PFSK-1 (cell line): ENCODE results near the gene C3orf52. TPM values are rescaled to one million over a fixed set of nuclear protein-coding genes. Genes with fewer than 3 reads are reported as not detected.

Source experiments
- FOXP2 ChIP-seq: optimal IDR thresholded peaks from 2 replicates; pipeline ENCODE3; 2011; ENCODE audit warnings: borderline replicate concordance, control low read depth, inconsistent platforms; ENCODE audit not compliant: insufficient read depth; ENCODE audit errors: extremely low read length, extremely low read depth
- POLR2AphosphoS5 ChIP-seq: IDR thresholded peaks from 2 replicates; pipeline ENCODE4 v1.6.1; 2012; ENCODE audit warnings: low read depth, mild to moderate bottlenecking, control low read depth, low read length, moderate library complexity
- REST ChIP-seq, 2 experiments: IDR thresholded peaks; 2 replicates each; pipeline versions ENCODE4 v1.6.1 to v1.8.0; 2011 to 2012; ENCODE audit warnings: low read depth in 2 of 2, low read length in 2 of 2, control low read depth in 1 of 2, inconsistent platforms in 1 of 2, mild to moderate bottlenecking in 1 of 2, moderate library complexity in 1 of 2; ENCODE audit not compliant: insufficient read depth in 1 of 2
- SIN3A ChIP-seq: IDR thresholded peaks from 2 replicates; pipeline ENCODE4 v1.6.1; 2012; ENCODE audit warnings: mild to moderate bottlenecking, low read length, moderate library complexity, borderline replicate concordance; ENCODE audit not compliant: insufficient read depth
- TAF1 ChIP-seq: IDR thresholded peaks from 2 replicates; pipeline ENCODE4 v1.6.1; 2012; ENCODE audit warnings: low read length, control low read depth, borderline replicate concordance; ENCODE audit not compliant: insufficient read depth
- polyA plus RNA-seq: library from polyadenylated mRNA; unstranded; fragments of >200 nt; gene quantifications from one replicate; pipeline ENCODE4 v1.2.1, GENCODE V29; 2012; ENCODE audit warnings: low read depth, missing spikeins; ENCODE audit not compliant: insufficient read length

Gene C3orf52
- polyA plus RNA-seq, result not detected

GRCh38 chr3:112086076-112086854, at the start of gene C3orf52:
C3orf52 (plus strand) TSS chr3:112086389; CDS start chr3:112086408, 19 bp downstream.
- TF ChIP-seq POLR2AphosphoS5 (no peak), REST (IDR thresholded peaks at IDR 0.05; ENCODE audit: insufficient read depth in 1 of 2, low read depth in 2 of 2, low read length in 2 of 2) (no peak), FOXP2 (no peak), SIN3A (no peak), TAF1 (no peak)

GRCh38 chr3:112038863-112039262, 47.3 kb upstream of the C3orf52 start:
- TF ChIP-seq REST (IDR thresholded peaks at IDR 0.05; ENCODE audit: insufficient read depth in 1 of 2, low read depth in 2 of 2, low read length in 2 of 2), result no peak
- no peak for TF ChIP-seq FOXP2
- no peak for TF ChIP-seq POLR2AphosphoS5
- no peak for TF ChIP-seq SIN3A
- TF ChIP-seq TAF1, result no peak

GRCh38 chr3:112041321-112041720, 44.9 kb upstream of the C3orf52 start:
- TF ChIP-seq SIN3A, result no peak
- TF ChIP-seq FOXP2, result no peak
- TF ChIP-seq TAF1, result no peak
- no peak for TF ChIP-seq REST (IDR thresholded peaks at IDR 0.05; ENCODE audit: insufficient read depth in 1 of 2, low read depth in 2 of 2, low read length in 2 of 2)
- TF ChIP-seq POLR2AphosphoS5, result no peak

GRCh38 chr3:112042842-112043280, 43.3 kb upstream of the C3orf52 start:
- TF ChIP-seq REST (IDR thresholded peaks at IDR 0.05; ENCODE audit: insufficient read depth in 1 of 2, low read depth in 2 of 2, low read length in 2 of 2) (no peak), TAF1 (no peak), FOXP2 (no peak), SIN3A (no peak), POLR2AphosphoS5 (no peak)
